Tibial nerve (tissue), 4 donors: ENCODE results near the gene ZPR1. TPM values are rescaled to one million over a fixed set of nuclear protein-coding genes. Genes with fewer than 3 reads are reported as not detected.

Experiments
- DNase-seq, 2 donors: peaks; one replicate each; pipeline ENCODE4 v3.0.0-alpha.2; 2019; ENCODE audit warnings: low spot score in 2 of 2
- H3K27ac ChIP-seq, 4 donors: fragments of 200-600 bp; sonication (generic) in 3 of 4; one replicate each; pipeline ENCODE4 v1.5.1; 2017 to 2019; ENCODE audit warnings: mild to moderate bottlenecking in 1 of 4
- H3K27me3 ChIP-seq, 2 donors: fragments of 200-600 bp; sonication (generic) in 1 of 2; one replicate each; pipeline versions ENCODE4 v1.5.1 to v1.6.0; 2017 to 2019
- H3K36me3 ChIP-seq, 3 donors: fragments of 200-600 bp; sonication (generic); one replicate each; pipeline ENCODE4 v1.5.1; 2018 to 2019
- H3K4me1 ChIP-seq, 4 donors: fragments of 200-600 bp; sonication (generic) in 3 of 4; one replicate each; pipeline ENCODE4 v1.5.1; 2017 to 2019
- H3K4me3 ChIP-seq, 4 donors: fragments of 200-600 bp; sonication (generic) in 3 of 4; one replicate each; pipeline ENCODE4 v1.5.1; 2017 to 2019; ENCODE audit warnings: mild to moderate bottlenecking in 1 of 4, moderate library complexity in 1 of 4
- H3K9me3 ChIP-seq, 4 donors: fragments of 200-600 bp; sonication (generic) in 3 of 4; one replicate each; pipeline ENCODE4 v1.5.1; 2017 to 2019
- CTCF ChIP-seq, 5 experiments: fragments of 200-600 bp in 3 of 5; fragments of 450-650 bp in 2 of 5; sonication (generic) in 3 of 5; IDR thresholded peaks; one replicate each; pipeline ENCODE4 v1.5.1; 2016 to 2019; ENCODE audit warnings: antibody characterized with exemption in 5 of 5, mild to moderate bottlenecking in 3 of 5, moderate library complexity in 2 of 5
- EP300 ChIP-seq, 2 donors: sonication (generic); formaldehyde crosslinking; IDR thresholded peaks; one replicate each; pipeline ENCODE4 v1.6.1; 2017; ENCODE audit warnings: antibody characterized with exemption in 2 of 2, mild to moderate bottlenecking in 1 of 2
- POLR2A ChIP-seq, 2 donors: fragments of 450-650 bp; IDR thresholded peaks; one replicate each; pipeline ENCODE4 v1.6.1; 2017; ENCODE audit warnings: antibody characterized with exemption in 2 of 2, mild to moderate bottlenecking in 2 of 2, moderate library complexity in 2 of 2
- WGBS, 2 donors: methylation state at CpG; one replicate each; pipeline ENCODE4 v1.1.5; 2018; 5-methylcytosine and 5-hydroxymethylcytosine counted together
- total RNA-seq, 4 donors: library from RNA; depleted of rRNA; stranded (reverse); fragments of >200 nt; gene quantifications; one replicate each; pipeline ENCODE4 v1.1.0, GENCODE V29; 2016

ZPR1 gene
- total RNA-seq, 4 donors from 2014 or later = 11.4 to 28.5 (median 23.8) TPM

DNA sequence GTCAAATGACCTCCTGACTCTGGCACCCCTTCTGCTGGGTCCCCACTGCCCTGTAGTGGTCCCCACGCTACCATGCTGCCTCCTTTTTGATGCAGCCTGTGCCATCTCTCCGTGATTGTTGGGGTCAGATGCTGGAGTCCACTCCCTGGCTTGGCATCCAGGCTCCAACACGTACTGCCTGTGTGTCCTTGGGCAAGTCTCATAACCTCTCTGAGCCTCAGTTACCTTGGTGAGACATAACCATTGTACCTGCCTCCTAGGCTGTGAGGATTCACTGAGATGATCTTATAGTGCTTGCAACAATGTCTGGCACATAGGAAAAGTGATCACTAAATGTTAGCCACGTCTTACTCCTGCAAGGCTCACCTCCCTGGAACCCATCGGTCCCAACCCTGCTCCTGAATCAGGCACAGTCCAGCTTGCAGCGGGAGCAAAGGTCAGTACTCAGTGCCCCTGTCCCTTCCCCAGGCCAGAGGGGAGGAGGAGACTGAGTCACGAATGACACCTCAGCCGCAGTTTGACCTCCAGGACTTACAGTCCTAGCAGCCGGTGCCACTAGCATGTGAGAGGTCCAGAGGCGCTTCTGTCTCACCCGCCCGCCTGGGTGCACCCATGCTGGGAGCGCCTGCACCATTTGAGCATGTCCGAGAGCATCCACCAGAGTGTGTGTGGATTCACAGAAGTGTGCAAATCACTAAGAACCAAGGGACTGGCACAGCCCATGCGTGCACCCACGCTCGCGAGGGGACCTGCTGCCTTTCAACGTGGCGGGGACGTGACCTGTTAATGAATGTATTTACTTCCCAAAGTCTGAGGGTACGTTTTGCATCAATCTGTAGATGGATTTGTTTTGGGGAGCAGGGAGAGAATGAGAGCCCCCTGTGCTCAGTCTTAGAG, 38.3 kb upstream of the ZPR1 start:
- Histone ChIP-seq H3K27ac (no peak overlapping the region), H3K9me3 (no peaks in the 10 kb centered on the region), H3K36me3 (no peaks in the 10 kb centered on the region), H3K4me1 (no peaks in the 10 kb centered on the region), H3K4me3 (no peak overlapping the region), H3K27me3 (no peaks in the 10 kb centered on the region)
- TF ChIP-seq CTCF (IDR thresholded peaks at IDR 0.05) (no peak), EP300 (IDR thresholded peaks at IDR 0.05) (no peak), POLR2A (IDR thresholded peaks at IDR 0.05) (no peak)
- no peak for DNase-seq
- WGBS, 2 donors = 81 to 84% methylated on average over 20 to 22 of the region's 22 CpGs

- no peaks in the 10 kb centered on the region for H3K27me3 ChIP-seq
- TF ChIP-seq EP300 (IDR thresholded peaks at IDR 0.05) = no peak
- TF ChIP-seq POLR2A (IDR thresholded peaks at IDR 0.05) = no peak
- TF ChIP-seq CTCF (IDR thresholded peaks at IDR 0.05) = no peak
- WGBS, 2 donors = 75 to 83% methylated on average over 5 of the region's 5 CpGs
- H3K36me3 ChIP-seq = no peaks in the 10 kb centered on the region
- H3K4me3 ChIP-seq = no peak overlapping the region
- H3K4me1 ChIP-seq = no peaks in the 10 kb centered on the region
- H3K9me3 ChIP-seq = no peaks in the 10 kb centered on the region
- no peak overlapping the region for H3K27ac ChIP-seq
- no peak for DNase-seq
These were observed 37.6 kb upstream of the ZPR1 start for GRCh38 chr11:116825434-116825833.

DNA sequence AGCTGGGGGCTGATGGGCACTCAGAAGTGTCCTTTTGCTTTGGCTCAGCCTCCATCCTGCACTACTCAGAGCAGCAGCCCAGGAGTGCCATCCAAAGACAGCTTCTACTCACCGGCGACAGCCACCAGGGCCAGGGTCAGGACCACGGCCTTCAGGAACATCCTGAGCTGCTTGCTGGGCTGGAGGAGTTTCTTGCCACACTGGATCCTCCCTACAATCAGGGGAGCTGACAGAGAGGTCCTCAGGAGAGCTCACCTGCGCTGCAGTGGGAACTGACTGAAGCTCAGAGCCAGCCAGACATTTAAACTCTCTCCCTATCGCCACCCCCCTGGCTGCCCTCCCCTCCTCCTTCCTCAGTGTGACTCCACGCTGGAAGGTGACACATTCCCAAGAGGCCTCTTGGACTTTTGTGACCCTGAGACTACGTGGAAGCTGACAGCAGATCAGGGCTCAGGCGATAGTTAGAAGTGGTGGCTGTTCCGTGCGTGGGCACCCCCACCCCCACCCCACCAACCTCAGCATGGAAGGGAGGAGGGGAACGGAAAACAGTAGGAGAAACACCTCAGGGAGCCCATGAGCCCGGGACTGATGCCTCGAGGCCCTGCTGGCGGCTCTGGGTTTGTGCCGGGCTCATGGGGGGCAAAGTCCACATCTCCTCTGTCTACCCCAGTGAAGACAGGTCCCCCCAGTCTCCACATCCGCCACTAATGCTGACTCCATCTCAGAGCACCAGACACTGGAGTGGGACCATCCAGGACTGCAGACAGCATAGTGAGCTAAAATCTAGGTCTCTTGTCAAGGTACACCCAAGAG, 35.4 kb upstream of the ZPR1 start, which contains the start of gene APOA4:
Gene APOA4 (minus strand): TSS at position 274 of the 813 bp plus-strand sequence. CDS start 113 bp downstream, at position 161.
- H3K4me3 ChIP-seq = no peak within 1 kb of the TSS
- WGBS, 2 donors = 79 to 80% methylated on average over 12 to 16 of the region's 16 CpGs
- no peak within 1 kb of the TSS for H3K27ac ChIP-seq
- H3K9me3 ChIP-seq = no peaks in the 10 kb centered on the region
- DNase-seq = no peak
- H3K4me1 ChIP-seq = no peaks in the 10 kb centered on the region
- H3K36me3 ChIP-seq = no peaks in the 10 kb centered on the region
- TF ChIP-seq EP300 (IDR thresholded peaks at IDR 0.05) (no peak), POLR2A (IDR thresholded peaks at IDR 0.05) (no peak), CTCF (IDR thresholded peaks at IDR 0.05) (no peak)
- no peaks in the 10 kb centered on the region for H3K27me3 ChIP-seq

- Histone ChIP-seq H3K27ac (no peak overlapping the region), H3K4me3 (no peak overlapping the region), H3K9me3 (no peaks in the 10 kb centered on the region), H3K36me3 (no peaks in the 10 kb centered on the region), H3K27me3 (no peaks in the 10 kb centered on the region), H3K4me1 (no peaks in the 10 kb centered on the region)
- no peak for DNase-seq
- 74 to 76% methylated on average over 5 of the region's 5 CpGs for WGBS, 2 donors
- TF ChIP-seq CTCF (IDR thresholded peaks at IDR 0.05) = no peak
These were observed 34.8 kb upstream of the ZPR1 start for GRCh38 chr11:116822575-116822974.
